Tibial artery (tissue), 4 donors: ENCODE measurements around the gene EPHB2.

ENCODE experiments used
- DNase-seq, 2 donors: peaks; one replicate each; pipeline ENCODE4 v3.0.0-alpha.2; 2019
- H3K27ac ChIP-seq, 2 donors: fragments of 200-600 bp; sonication (generic) in 1 of 2; 1 replicate in 1 of 2; 2 replicates in 1 of 2; pipeline ENCODE4 v1.5.1; 2018 to 2019; ENCODE audit warnings: mild to moderate bottlenecking in 1 of 2
- H3K27me3 ChIP-seq, 2 donors: fragments of 200-600 bp; sonication (generic) in 1 of 2; one replicate each; pipeline versions ENCODE4 v1.5.1 to v1.6.0; 2016 to 2019
- H3K36me3 ChIP-seq, 3 donors: fragments of 200-600 bp; sonication (generic) in 2 of 3; one replicate each; pipeline ENCODE4 v1.5.1; 2016 to 2019; ENCODE audit warnings: mild to moderate bottlenecking in 2 of 3
- H3K4me1 ChIP-seq, 4 donors: fragments of 200-600 bp; sonication (generic) in 2 of 4; 1 replicate in 3 of 4; 2 replicates in 1 of 4; pipeline ENCODE4 v1.5.1; 2016 to 2019
- H3K4me3 ChIP-seq, 2 donors: fragments of 200-600 bp; sonication (generic) in 1 of 2; 1 replicate in 1 of 2; 2 replicates in 1 of 2; pipeline ENCODE4 v1.5.1; 2018 to 2019; ENCODE audit warnings: mild to moderate bottlenecking in 2 of 2
- H3K9me3 ChIP-seq, 3 donors: fragments of 200-600 bp; sonication (generic) in 1 of 3; one replicate each; pipeline ENCODE4 v1.5.1; 2016 to 2019
- CTCF ChIP-seq, 2 experiments: fragments of 200-600 bp in 1 of 2; fragments of 450-650 bp in 1 of 2; IDR thresholded peaks; one replicate each; pipeline ENCODE4 v1.5.1; 2017 to 2019; ENCODE audit warnings: antibody characterized with exemption in 2 of 2, mild to moderate bottlenecking in 1 of 2, moderate library complexity in 1 of 2
- intact Hi-C: fragments of 100-400 bp; cut with DNase I; formaldehyde crosslinking; loops from one replicate; pipeline ENCODE4 v1.15.0; 2023; ENCODE audit warnings: low total_unique reads

Gene EPHB2

GRCh38 chr1:22925111-22925510 is 214.5 kb downstream of the EPHB2 start:
- Histone ChIP-seq H3K27ac (no peak overlapping the region), H3K27me3 (peaks cover 0 to 49% of the 10 kb centered on the region in 2 donors), H3K9me3 (no peaks in the 10 kb centered on the region), H3K4me3 (no peak overlapping the region), H3K36me3 (no peaks in the 10 kb centered on the region), H3K4me1 (no peaks in the 10 kb centered on the region)
- intact Hi-C loops, result no loop called here
- TF ChIP-seq CTCF (IDR thresholded peaks at IDR 0.05), result no peak
- peak in 1 of 2 donors; percentile 11 for DNase-seq

- Histone ChIP-seq H3K27ac (no peak overlapping the region), H3K4me3 (no peak overlapping the region), H3K27me3 (peaks cover 0 to 37% of the 10 kb centered on the region in 2 donors), H3K36me3 (no peaks in the 10 kb centered on the region), H3K9me3 (peaks cover 0 to 7% (median 0%) of the 10 kb centered on the region in 3 donors), H3K4me1 (no peaks in the 10 kb centered on the region)
- intact Hi-C loops, result no loop called here
- peak in 1 of 2 donors; percentile 61 for DNase-seq
- peak; percentile 44 to 56 for TF ChIP-seq CTCF (IDR thresholded peaks at IDR 0.05)
Observed at GRCh38 chr1:22930240-22930912, 219.7 kb downstream of the EPHB2 start.

GRCh38 chr1:22932803-22933470 is 222.3 kb downstream of the EPHB2 start:
- DNase-seq, result peak in 1 of 2 donors; percentile 13
- Histone ChIP-seq H3K9me3 (peaks cover 0 to 7% (median 0%) of the 10 kb centered on the region in 3 donors), H3K36me3 (no peaks in the 10 kb centered on the region), H3K27ac (no peak overlapping the region), H3K27me3 (peaks cover 0 to 23% of the 10 kb centered on the region in 2 donors), H3K4me1 (no peaks in the 10 kb centered on the region), H3K4me3 (no peak overlapping the region)
- no peak for TF ChIP-seq CTCF (IDR thresholded peaks at IDR 0.05)
- intact Hi-C loops, result no loop called here

GRCh38 chr1:22935433-22935832 is 224.8 kb downstream of the EPHB2 start:
- Histone ChIP-seq H3K27ac (no peak overlapping the region), H3K4me3 (no peak overlapping the region), H3K9me3 (peaks cover 0 to 7% (median 0%) of the 10 kb centered on the region in 3 donors), H3K36me3 (no peaks in the 10 kb centered on the region), H3K27me3 (peaks cover 0 to 14% of the 10 kb centered on the region in 2 donors), H3K4me1 (no peaks in the 10 kb centered on the region)
- no peak for TF ChIP-seq CTCF (IDR thresholded peaks at IDR 0.05)
- intact Hi-C loops, result no loop called here
- peak in 1 of 2 donors; percentile 5 for DNase-seq

- TF ChIP-seq CTCF (IDR thresholded peaks at IDR 0.05), result no peak
- Histone ChIP-seq H3K4me3 (no peak overlapping the region), H3K4me1 (no peaks in the 10 kb centered on the region), H3K27ac (no peak overlapping the region), H3K27me3 (peaks cover 0 to 5% of the 10 kb centered on the region in 2 donors), H3K9me3 (peaks cover 0 to 7% (median 0%) of the 10 kb centered on the region in 3 donors), H3K36me3 (no peaks in the 10 kb centered on the region)
- DNase-seq, result peak in 1 of 2 donors; percentile 29
- intact Hi-C loops, result no loop called here
Observed at GRCh38 chr1:22936681-22937080, 226.0 kb downstream of the EPHB2 start.
